Urothelium cell line (cell line): ENCODE measurements around the gene HMX1.

Source experiments
- DNase-seq: peaks from one replicate; pipeline ENCODE4 v3.0.0; 2011; ENCODE audit warnings: low spot score, mixed read lengths
- FAIRE-seq: peaks from 2 replicates; lab custom pipeline; 2011; peaks lifted over from hg19 to GRCh38; lab: Jason Lieb, UNC

Gene HMX1

GRCh38 chr4:8821151-8821950 lies 50.3 kb downstream of the HMX1 start:
- FAIRE-seq (no peak), DNase-seq (no peak)

DNA sequence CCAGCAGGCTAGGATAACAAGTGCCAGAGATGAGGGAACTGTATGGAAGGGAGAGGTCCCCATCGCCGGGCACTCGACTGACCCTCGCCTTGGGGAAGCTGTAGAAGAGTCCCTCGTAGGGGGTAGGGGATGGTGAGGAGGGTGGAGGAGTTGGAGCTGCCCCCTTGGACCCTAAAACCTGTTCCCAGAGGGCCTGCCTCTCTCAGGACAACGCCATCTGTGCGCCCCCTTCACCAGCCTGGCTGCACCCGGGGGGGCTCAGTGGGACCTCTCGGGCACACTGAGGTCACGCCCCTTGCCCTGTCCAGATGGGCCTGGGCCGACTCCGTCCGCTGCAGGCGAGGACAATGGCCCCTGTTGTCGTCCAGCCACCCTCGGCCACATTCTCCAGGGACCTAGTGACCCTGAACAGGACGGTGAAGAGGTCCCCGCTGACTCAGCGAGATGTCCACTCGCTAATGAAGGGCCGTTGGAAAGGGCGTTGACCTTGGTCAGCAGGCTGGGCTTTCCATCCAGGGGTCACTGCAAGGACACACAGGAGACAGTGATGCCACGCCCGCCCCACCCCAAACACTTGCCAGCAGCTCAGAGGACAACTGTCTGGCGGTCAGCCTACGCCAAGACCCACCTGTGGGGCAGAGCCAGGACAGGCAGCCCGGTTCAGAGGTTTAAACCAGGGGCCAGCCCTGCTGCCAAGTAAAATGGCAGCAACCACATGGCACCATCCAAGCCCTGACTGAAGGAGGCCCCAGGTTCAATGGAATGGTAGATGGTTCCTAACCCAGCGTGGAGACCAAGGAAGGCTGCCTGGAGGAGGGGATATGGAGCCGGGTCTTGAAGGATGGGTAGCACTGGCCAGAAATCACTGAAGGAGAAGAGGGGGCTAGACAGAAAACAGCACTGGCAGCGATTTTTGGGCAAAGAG lies 51.2 kb downstream of the HMX1 start:
- FAIRE-seq (no peak), DNase-seq (no peak)

- DNase-seq = no peak
- no peak for FAIRE-seq
Observed at GRCh38 chr4:8819473-8820177, 52.0 kb downstream of the HMX1 start.

DNA sequence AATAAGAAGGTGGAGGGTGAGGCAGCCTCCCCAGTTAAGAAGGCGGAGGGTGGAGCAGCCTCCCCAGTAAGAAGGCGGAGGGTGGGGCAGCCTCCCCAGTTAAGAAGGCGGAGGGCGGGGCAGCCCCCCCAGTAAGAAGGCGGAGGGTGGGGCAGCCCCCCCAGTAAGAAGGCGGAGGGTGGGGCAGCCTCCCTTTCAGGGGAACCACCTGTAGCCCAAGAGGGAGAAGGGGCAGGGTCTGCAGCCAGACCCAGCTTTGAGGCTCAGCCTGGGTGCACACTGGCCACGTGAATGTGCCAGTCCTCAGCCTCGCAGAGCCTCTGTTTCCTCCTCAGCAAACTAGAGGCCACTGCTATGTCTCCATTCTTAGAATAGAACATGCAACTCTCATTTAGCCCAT lies 52.6 kb downstream of the HMX1 start:
- no peak for DNase-seq
- FAIRE-seq = no peak

DNA sequence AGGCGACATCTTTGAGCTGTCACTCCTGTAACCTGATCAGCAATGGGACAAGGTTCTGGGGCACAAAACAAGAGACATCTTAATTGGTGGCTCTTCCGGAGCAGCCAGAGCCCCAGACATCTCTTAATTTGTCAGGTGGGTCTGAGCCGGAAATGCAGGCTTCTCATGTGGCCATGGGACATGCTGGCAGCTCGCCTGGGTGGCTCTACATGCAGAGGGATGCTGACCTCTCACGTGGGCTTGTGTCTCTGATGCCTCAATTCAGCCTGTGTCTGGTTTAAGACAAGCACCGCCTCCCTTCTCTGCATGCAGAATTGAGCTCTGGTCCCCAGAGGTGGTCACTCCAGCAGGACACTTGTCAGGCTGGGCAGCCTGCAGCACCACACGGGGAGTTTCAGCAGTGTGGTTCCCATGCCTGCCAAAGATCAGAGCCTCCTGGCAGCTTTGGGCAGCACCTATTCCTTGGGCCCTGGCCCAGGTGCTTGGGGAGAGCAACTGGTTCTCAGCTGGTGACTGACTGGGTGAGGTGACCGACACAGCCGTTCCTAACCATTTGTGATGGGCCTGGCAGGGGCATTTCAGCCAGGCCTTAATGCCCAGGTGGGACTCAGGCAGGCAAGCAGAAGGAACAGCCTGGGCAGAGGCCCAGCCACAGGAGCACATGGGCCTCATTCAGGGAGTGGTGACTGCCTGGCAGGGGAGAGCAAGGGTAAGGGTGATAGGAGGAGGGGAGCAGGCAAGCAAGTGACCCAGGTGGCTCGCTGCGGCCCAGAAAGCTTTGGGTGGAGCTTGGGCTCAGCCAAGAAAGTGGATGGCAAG lies 53.4 kb downstream of the HMX1 start:
- no peak for DNase-seq
- FAIRE-seq = no peak

DNA sequence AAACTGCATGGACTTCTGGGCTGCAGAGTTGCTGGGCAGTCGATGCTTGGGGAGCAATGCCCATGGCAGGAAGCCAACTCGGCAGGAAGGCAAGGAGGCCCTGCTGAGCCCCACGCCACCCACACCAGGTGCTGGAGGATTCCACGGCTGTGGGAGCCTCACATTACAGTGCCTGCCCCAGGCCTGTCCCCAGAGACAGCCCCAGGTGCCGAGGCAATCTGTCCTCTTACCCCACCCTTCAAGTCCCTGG lies 53.9 kb downstream of the HMX1 start:
- FAIRE-seq = no peak
- no peak for DNase-seq

- DNase-seq = no peak
- no peak for FAIRE-seq
Observed at GRCh38 chr4:8817096-8817812, 54.4 kb downstream of the HMX1 start.
